ENCODE data around the gene FSCB. TPM values are rescaled to one million over a fixed set of nuclear protein-coding genes. Genes with fewer than 3 reads are reported as not detected.

The FSCB gene
- total and polyA plus RNA-seq, 2 experiments from 2014 or later, result 0.07 TPM; not detected in 1

- Histone ChIP-seq H3F3A (replicated peaks; ENCODE audit: low read depth) (no peaks in the 10 kb centered on the region), H3K36me3 (ENCODE audit: insufficient read depth) (no peaks in the 10 kb centered on the region), H3K27me3 (ENCODE audit: insufficient read depth) (no peaks in the 10 kb centered on the region), H4K20me1 (replicated peaks; ENCODE audit: insufficient read depth) (no peaks in the 10 kb centered on the region), H3K27ac (ENCODE audit: low read depth) (no peak overlapping the region), H3K4me1 (ENCODE audit: insufficient read depth) (no peaks in the 10 kb centered on the region), H3K4me3 (no peak overlapping the region), H2AFZ (no peak overlapping the region), H3K9me2 (ENCODE audit: insufficient read depth) (no peaks in the 10 kb centered on the region), H3K4me2 (no peak overlapping the region), H3K79me2 (replicated peaks; ENCODE audit: insufficient read depth) (no peaks in the 10 kb centered on the region)
- peaks cover 2% of the 10 kb centered on the region; the same call in 2 of the 3 replicates for H3K4me1 Mint-ChIP-seq
- no peak overlapping the region for H3K27ac Mint-ChIP-seq
- TF ChIP-seq NANOG (IDR thresholded peaks at IDR 0.05; ENCODE audit: borderline replicate concordance) (no peak), JUNB (IDR thresholded peaks at IDR 0.05; ENCODE audit: unreplicated experiment) (no peak), ZNF114 (CRISPR knock-in tag; IDR thresholded peaks at IDR 0.05) (no peak), STAT1 (IDR thresholded peaks at IDR 0.05; ENCODE audit: unreplicated experiment) (no peak), EZH2phosphoT487 (IDR thresholded peaks at IDR 0.05; ENCODE audit: unreplicated experiment) (no peak), CREB1 (CRISPR knock-in tag; IDR thresholded peaks at IDR 0.05; ENCODE audit: low read depth) (no peak), EZH2 (IDR thresholded peaks at IDR 0.05; ENCODE audit: low read depth, unreplicated experiment) (no peak), CTCF (conservative IDR thresholded peaks at IDR 0.05; ENCODE audit: low read depth in 2 of 2) (no peak), ETS1 (IDR thresholded peaks at IDR 0.05) (no peak), REST (IDR thresholded peaks at IDR 0.05; ENCODE audit: unreplicated experiment) (no peak), POLR2AphosphoS5 (IDR thresholded peaks at IDR 0.05; ENCODE audit: low read depth) (no peak), ZNF331 (CRISPR knock-in tag; IDR thresholded peaks at IDR 0.05; ENCODE audit: low read depth) (no peak), ZNF462 (CRISPR knock-in tag; IDR thresholded peaks at IDR 0.05) (no peak)
- H3K36me3 Mint-ChIP-seq (ENCODE audit: low read depth), result no peaks in the 10 kb centered on the region
- H3K9me3 Mint-ChIP-seq, result peaks cover 6% of the 10 kb centered on the region; the same call in 2 of the 3 replicates
- ATAC-seq, result no peak
- no peaks in the 10 kb centered on the region for H3K27me3 Mint-ChIP-seq (ENCODE audit: insufficient read depth, low read depth, poor library complexity)
- H3K4me3 Mint-ChIP-seq, result no peak overlapping the region
- no peak for DNase-seq (ENCODE audit: low spot score)
Observed at GRCh38 chr14:44462381-44462780, 44.7 kb downstream of the FSCB start.

All from GM23338 (cell line).